Epithelial cell of esophagus (primary cell): ENCODE measurements around the gene PJA2.
A peak's percentile ranks its signal among the peaks of the same experiment; 100 is the strongest.
"Not testable (repeated sequence)": the region's sequence is repeated elsewhere in the genome, so short reads cannot be mapped to it uniquely, and the experiment has no call there.

ENCODE experiments used
- DNase-seq: peaks from one replicate; pipeline ENCODE4 v3.0.0; 2010; ENCODE audit warnings: low read depth
- H3K4me3 ChIP-seq: 2 replicates; pipeline ENCODE4 v1.5.1; 2011; ENCODE audit warnings: mild to moderate bottlenecking, low read length, control low read depth
- TF ChIP-seq, protein P1 (sequence below): IDR thresholded peaks from 2 replicates; pipeline ENCODE4 v1.5.1; 2011; ENCODE audit warnings: low read depth, mild to moderate bottlenecking, low read length, control low read depth, inconsistent platforms; ENCODE audit not compliant: insufficient read depth; ENCODE audit errors: missing control alignments

PJA2 gene

GRCh38 chr5:109416882-109417281, 7.1 kb upstream of the PJA2 start:
- DNase-seq, result no peak
- TF ChIP-seq, protein P1, sequence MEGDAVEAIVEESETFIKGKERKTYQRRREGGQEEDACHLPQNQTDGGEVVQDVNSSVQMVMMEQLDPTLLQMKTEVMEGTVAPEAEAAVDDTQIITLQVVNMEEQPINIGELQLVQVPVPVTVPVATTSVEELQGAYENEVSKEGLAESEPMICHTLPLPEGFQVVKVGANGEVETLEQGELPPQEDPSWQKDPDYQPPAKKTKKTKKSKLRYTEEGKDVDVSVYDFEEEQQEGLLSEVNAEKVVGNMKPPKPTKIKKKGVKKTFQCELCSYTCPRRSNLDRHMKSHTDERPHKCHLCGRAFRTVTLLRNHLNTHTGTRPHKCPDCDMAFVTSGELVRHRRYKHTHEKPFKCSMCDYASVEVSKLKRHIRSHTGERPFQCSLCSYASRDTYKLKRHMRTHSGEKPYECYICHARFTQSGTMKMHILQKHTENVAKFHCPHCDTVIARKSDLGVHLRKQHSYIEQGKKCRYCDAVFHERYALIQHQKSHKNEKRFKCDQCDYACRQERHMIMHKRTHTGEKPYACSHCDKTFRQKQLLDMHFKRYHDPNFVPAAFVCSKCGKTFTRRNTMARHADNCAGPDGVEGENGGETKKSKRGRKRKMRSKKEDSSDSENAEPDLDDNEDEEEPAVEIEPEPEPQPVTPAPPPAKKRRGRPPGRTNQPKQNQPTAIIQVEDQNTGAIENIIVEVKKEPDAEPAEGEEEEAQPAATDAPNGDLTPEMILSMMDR, result no peak
- no peak overlapping the region for H3K4me3 ChIP-seq

GRCh38 chr5:109413921-109414461, 4.2 kb upstream of the PJA2 start:
- not testable (repeated sequence) for DNase-seq, H3K4me3 ChIP-seq

- DNase-seq, result no peak
- TF ChIP-seq, protein P1, result no peak
- H3K4me3 ChIP-seq, result no peak overlapping the region
Observed at GRCh38 chr5:109413458-109413857, 3.7 kb upstream of the PJA2 start.

- TF ChIP-seq, protein P1, result no peak
- no peak for DNase-seq
- H3K4me3 ChIP-seq, result no peak overlapping the region
Observed at GRCh38 chr5:109412981-109413402, 3.2 kb upstream of the PJA2 start.

DNA sequence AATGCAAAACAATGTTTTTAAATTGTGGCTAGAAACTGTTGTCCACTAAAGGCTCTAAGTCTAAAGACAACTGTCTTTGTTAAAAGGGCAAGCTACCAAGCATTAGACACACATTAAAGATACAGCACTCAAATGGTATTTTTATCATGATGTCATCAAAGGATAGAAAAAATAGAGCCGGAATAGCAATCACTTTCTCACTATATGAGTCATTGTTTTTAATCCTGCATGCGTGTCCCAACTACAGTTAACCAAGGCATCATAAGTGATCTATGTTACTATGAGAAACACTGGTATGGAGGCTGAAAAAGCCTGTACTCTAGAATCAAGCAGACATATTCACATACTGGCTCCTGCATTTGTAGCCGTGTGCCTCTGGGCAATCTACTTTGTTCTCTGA, 1.9 kb upstream of the PJA2 start:
- DNase-seq, result peak; percentile 93
- H3K4me3 ChIP-seq, result no peak overlapping the region
- TF ChIP-seq, protein P1, result no peak

DNA sequence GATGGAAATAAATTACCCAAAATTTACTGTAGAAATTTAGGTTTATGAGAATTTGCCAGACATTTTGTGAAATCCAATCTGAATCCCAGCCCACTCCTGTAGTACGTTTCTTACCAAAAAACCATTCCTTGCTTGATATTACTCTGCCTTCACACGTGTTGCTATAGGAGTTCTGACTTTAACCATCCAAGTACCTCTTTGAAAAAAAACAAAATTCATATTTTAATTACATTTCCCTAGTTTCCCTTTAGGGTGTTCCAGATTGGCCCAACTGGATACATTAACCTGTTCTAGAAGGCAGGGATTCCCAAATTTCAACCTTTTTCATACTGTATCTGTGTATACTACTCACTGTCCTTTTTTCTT, 1.4 kb upstream of the PJA2 start:
- H3K4me3 ChIP-seq, result peak overlapping the region; percentile 54
- TF ChIP-seq, protein P1, result no peak
- DNase-seq, result no peak

GRCh38 chr5:109410389-109411148, 795 bp upstream of the PJA2 start:
- H3K4me3 ChIP-seq, result peak overlapping the region; percentile 54
- DNase-seq, result peak; percentile 62
- TF ChIP-seq, protein P1, result no peak
